ENCODE data around the gene CDC42.

GRCh38 chr1:22030057-22030456 lies 22.5 kb upstream of the CDC42 start:
- no peak for TF ChIP-seq GATA2 (IDR thresholded peaks at IDR 0.05; ENCODE audit: low read depth, low read length)
- no peak for TF ChIP-seq GATA3 (IDR thresholded peaks at IDR 0.05; ENCODE audit: low read depth, low read length)

Data from SH-SY5Y (cell line).